HL-60 (cell line): ENCODE results near the gene BET1.
A peak's percentile ranks its signal among the peaks of the same experiment; 100 is the strongest.

Experiments
- DNase-seq, 2 experiments: peaks; one replicate each; pipeline ENCODE4 v3.0.0-alpha.2; 2010 to 2020; ENCODE audit warnings: low read depth in 1 of 2, low spot score in 1 of 2
- H3K27ac ChIP-seq: fragments of 250-450 bp; sonication (Bioruptor Pico); replicated peaks from 2 replicates; pipeline ENCODE4 v1.5.1; 2020; ENCODE audit warnings: mild to moderate bottlenecking, moderate library complexity
- H3K27me3 ChIP-seq: fragments of 250-450 bp; sonication (Bioruptor Pico); 2 replicates; pipeline ENCODE4 v1.5.1; 2021; ENCODE audit warnings: mild to moderate bottlenecking, moderate library complexity; ENCODE audit not compliant: insufficient read depth, poor library complexity, severe bottlenecking
- H3K4me3 ChIP-seq: replicated peaks from 2 replicates; pipeline ENCODE4 v1.5.1; 2011; ENCODE audit warnings: mild to moderate bottlenecking, control low read depth, low read length; ENCODE audit not compliant: insufficient read depth
- CTCF ChIP-seq: IDR thresholded peaks from one replicate; pipeline ENCODE4 v1.5.1; 2011; ENCODE audit warnings: low read length, control low read depth, inconsistent platforms; ENCODE audit not compliant: insufficient read depth
- GABPA ChIP-seq: IDR thresholded peaks from 2 replicates; pipeline ENCODE4 v1.6.1; 2012; ENCODE audit warnings: low read depth
- POLR2AphosphoS5 ChIP-seq: IDR thresholded peaks from 2 replicates; pipeline ENCODE4 v1.6.1; 2012; ENCODE audit warnings: low read depth
- SPI1 ChIP-seq: IDR thresholded peaks from 2 replicates; pipeline ENCODE4 v1.6.1; 2012; ENCODE audit warnings: low read depth, mild to moderate bottlenecking, borderline replicate concordance
- TF ChIP-seq, protein P1 (sequence below): IDR thresholded peaks from 2 replicates; pipeline ENCODE4 v1.6.1; 2012; ENCODE audit warnings: low read depth; ENCODE audit not compliant: insufficient replicate concordance

The BET1 gene

GRCh38 chr7:94012746-94013145 is 8.6 kb upstream of the BET1 start:
- TF ChIP-seq GABPA (no peak), SPI1 (no peak), CTCF (no peak), POLR2AphosphoS5 (no peak)
- TF ChIP-seq, protein P1, sequence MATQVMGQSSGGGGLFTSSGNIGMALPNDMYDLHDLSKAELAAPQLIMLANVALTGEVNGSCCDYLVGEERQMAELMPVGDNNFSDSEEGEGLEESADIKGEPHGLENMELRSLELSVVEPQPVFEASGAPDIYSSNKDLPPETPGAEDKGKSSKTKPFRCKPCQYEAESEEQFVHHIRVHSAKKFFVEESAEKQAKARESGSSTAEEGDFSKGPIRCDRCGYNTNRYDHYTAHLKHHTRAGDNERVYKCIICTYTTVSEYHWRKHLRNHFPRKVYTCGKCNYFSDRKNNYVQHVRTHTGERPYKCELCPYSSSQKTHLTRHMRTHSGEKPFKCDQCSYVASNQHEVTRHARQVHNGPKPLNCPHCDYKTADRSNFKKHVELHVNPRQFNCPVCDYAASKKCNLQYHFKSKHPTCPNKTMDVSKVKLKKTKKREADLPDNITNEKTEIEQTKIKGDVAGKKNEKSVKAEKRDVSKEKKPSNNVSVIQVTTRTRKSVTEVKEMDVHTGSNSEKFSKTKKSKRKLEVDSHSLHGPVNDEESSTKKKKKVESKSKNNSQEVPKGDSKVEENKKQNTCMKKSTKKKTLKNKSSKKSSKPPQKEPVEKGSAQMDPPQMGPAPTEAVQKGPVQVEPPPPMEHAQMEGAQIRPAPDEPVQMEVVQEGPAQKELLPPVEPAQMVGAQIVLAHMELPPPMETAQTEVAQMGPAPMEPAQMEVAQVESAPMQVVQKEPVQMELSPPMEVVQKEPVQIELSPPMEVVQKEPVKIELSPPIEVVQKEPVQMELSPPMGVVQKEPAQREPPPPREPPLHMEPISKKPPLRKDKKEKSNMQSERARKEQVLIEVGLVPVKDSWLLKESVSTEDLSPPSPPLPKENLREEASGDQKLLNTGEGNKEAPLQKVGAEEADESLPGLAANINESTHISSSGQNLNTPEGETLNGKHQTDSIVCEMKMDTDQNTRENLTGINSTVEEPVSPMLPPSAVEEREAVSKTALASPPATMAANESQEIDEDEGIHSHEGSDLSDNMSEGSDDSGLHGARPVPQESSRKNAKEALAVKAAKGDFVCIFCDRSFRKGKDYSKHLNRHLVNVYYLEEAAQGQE = no peak
- Histone ChIP-seq H3K27me3 (no peaks in the 10 kb centered on the region), H3K27ac (no peak overlapping the region), H3K4me3 (no peak overlapping the region)
- DNase-seq = no peak

DNA sequence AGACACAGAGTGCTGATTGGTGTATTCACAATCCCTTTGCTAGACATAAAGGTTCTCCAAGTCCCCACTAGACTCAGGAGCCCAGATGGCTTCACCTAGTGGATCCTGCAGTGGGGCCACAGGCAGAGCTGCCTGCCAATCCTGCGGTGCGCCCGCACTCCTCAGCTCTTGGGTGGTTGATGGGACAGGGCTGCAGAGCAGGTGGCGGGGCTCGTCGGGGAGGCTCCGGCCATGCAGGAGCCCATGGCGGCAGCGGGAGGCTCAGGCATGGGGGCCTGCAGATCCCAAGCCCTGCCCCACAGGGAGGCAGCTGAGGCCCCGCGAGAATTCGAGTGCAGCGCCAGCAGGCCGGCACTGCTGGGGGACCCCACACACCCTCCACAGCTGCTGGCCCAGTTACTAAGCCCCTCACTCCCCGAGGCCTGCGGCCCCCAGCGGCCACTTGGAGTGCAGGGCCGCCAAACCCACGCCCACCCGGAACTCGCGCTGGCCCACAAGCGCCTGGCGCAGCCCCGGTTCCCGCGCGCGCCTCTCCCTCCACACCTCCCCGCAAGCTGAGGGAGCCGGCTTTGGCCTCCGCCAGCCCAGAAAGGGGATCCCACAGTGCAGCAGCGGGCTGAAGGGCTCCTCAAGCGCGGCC is 7.7 kb upstream of the BET1 start:
- TF ChIP-seq GABPA (no peak), SPI1 (no peak), CTCF (no peak), POLR2AphosphoS5 (no peak)
- TF ChIP-seq, protein P1 = no peak
- Histone ChIP-seq H3K27me3 (no peaks in the 10 kb centered on the region), H3K27ac (no peak overlapping the region), H3K4me3 (no peak overlapping the region)
- DNase-seq = no peak

- no peak overlapping the region for H3K4me3 ChIP-seq
- H3K27ac ChIP-seq = no peak overlapping the region
- TF ChIP-seq, protein P1 = no peak
- TF ChIP-seq CTCF (no peak), GABPA (no peak), SPI1 (no peak)
- DNase-seq = peak in 1 of 2 experiments; percentile 5
- H3K27me3 ChIP-seq = no peaks in the 10 kb centered on the region
These were observed 4.4 kb upstream of the BET1 start for GRCh38 chr7:94008537-94008936.
